Measurements from ENCODE around the gene CLTA.
"Not testable (repeated sequence)": the region's sequence is repeated elsewhere in the genome, so short reads cannot be mapped to it uniquely, and the experiment has no call there.

The CLTA gene

GRCh38 chr9:36174731-36175130 is 16.0 kb upstream of the CLTA start:
- DNase-seq (ENCODE audit: extremely low spot score): no peak
- TF ChIP-seq CTCF (IDR thresholded peaks at IDR 0.05; ENCODE audit: control extremely low read depth, extremely low read depth, low read depth, missing control alignments): no peak
- ChIA-PET POLR2A (no interaction called here), CTCF (interaction anchor here (0.9 to 3.3 kb wide), 5 partner anchors 8 to 72 kb away, joined by 3 to 15 read pairs (median 5); partner anchors contain the start of gene CLTA)

DNA sequence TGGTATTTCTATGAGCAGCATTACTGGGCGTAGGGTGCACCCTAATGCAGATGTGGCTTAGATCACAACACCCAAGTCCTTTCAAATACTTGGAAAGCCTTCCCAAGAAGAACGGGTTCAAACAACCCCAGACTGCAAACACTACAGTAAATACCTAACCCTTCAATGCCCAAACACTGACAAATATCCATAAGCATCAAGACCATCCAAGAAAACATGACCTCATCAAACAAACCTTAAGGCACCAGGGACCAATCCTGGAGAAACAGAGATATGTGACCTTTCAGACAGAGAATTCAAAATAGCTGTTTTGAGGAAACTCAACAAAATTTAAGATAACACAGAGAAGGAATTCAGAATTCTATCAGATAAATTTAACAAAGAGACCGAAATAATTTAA is 15.5 kb upstream of the CLTA start:
- POLR2A ChIA-PET; DNase-seq (ENCODE audit: extremely low spot score): not testable (repeated sequence)
- CTCF ChIA-PET: interaction anchor here (0.9 to 3.3 kb wide), 5 partner anchors 8 to 73 kb away, joined by 3 to 17 read pairs (median 10); partner anchors contain the start of gene CLTA

DNA sequence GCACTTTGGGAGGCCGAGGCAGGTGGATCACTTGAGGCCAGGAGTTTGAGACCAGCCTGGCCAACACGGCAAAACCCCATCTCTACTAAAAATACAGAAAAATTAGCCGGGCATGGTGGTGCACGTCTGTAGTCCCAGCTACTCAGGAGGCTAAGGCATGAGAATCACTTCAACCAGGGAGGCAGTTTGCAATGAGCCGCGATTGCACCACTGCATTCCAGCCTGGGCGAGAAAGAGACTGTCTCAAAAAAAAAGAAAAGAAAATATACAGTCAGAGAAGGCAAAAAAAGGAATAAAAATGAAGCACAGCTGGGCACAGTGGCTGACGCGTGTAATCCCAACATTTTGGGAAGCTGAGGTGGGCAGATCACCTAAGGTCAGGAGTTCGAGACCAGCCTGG is 14.2 kb upstream of the CLTA start:
- POLR2A ChIA-PET: not testable (repeated sequence)
- CTCF ChIA-PET: interaction anchor here (0.9 to 3.3 kb wide), 5 partner anchors 9 to 74 kb away, joined by 3 to 17 read pairs (median 3); partner anchors contain the start of gene CLTA

GRCh38 chr9:36177571-36177970 is 13.2 kb upstream of the CLTA start:
- CTCF ChIA-PET: interaction anchor here (0.8 to 3.3 kb wide), 6 partner anchors 11 to 75 kb away, joined by 3 to 17 read pairs (median 4); partner anchors contain the start of gene CLTA
- POLR2A ChIA-PET: no interaction called here
- TF ChIP-seq CTCF (IDR thresholded peaks at IDR 0.05; ENCODE audit: control extremely low read depth, extremely low read depth, low read depth, missing control alignments): no peak
- no peak for DNase-seq (ENCODE audit: extremely low spot score)

More for the DNA sequence above, 14.2 kb upstream of the CLTA start:
- not testable (repeated sequence) for DNase-seq (ENCODE audit: extremely low spot score)

DNA sequence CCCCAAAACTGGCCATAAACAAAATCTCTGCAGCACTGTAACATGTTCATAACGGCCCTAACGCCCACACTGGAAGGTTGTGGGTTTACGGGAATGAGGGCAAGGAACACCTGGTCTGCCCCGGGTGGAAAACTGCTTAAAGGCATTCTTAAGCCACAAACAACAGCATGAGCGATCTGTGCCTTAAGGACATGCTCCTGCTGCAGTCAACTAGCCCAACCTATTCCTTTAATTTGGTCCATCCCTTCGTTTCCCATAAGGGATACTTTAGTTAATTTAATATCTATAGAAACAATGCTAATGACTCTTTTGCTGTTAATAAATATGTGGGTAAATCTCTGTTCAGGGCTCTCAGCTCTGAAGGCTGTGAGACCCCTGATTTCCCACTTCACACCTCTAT is 10.5 kb upstream of the CLTA start:
- CTCF ChIA-PET: interaction anchor here (2.8 kb wide), 1 partner anchor 10 kb away, joined by 11 read pairs; the partner anchor contains the start of gene CLTA
- POLR2A ChIA-PET; DNase-seq (ENCODE audit: extremely low spot score): not testable (repeated sequence)

DNA sequence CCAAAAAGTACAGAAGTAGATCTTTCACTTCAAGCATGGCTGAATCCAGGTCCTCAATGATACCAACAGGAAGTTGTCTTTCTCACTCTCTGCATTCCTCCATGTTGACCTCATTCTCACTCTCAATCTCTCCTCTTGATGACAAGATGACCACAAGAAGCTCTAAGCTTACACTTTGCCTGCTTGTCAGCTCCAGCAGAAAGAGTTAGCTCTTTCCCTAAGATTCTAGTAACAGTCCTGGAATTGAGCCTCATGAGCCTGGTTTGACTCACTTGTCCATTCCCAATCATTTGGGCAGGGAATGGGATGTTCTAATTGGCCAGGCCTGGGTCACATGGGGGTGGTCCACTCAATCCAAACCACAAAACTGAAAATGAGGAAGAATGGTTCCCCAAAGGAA is 3.3 kb upstream of the CLTA start:
- TF ChIP-seq CTCF (IDR thresholded peaks at IDR 0.05; ENCODE audit: control extremely low read depth, extremely low read depth, low read depth, missing control alignments): no peak
- DNase-seq (ENCODE audit: extremely low spot score): no peak
- CTCF ChIA-PET: interaction anchor here (0.8 to 1.0 kb wide), 2 partner anchors 141 to 1071 kb away, joined by 3 to 5 read pairs; no protein-coding TSS in a partner anchor
- POLR2A ChIA-PET: no interaction called here

- DNase-seq (ENCODE audit: extremely low spot score): no peak
- ChIA-PET POLR2A (no interaction called here), CTCF (interaction anchor here (1.0 to 5.2 kb wide), 4 partner anchors 11 to 1071 kb away, joined by 3 to 44 read pairs (median 19); no protein-coding TSS in a partner anchor)
- TF ChIP-seq CTCF (IDR thresholded peaks at IDR 0.05; ENCODE audit: control extremely low read depth, extremely low read depth, low read depth, missing control alignments): no peak
These were observed 2.5 kb upstream of the CLTA start for GRCh38 chr9:36188212-36188611.

DNA sequence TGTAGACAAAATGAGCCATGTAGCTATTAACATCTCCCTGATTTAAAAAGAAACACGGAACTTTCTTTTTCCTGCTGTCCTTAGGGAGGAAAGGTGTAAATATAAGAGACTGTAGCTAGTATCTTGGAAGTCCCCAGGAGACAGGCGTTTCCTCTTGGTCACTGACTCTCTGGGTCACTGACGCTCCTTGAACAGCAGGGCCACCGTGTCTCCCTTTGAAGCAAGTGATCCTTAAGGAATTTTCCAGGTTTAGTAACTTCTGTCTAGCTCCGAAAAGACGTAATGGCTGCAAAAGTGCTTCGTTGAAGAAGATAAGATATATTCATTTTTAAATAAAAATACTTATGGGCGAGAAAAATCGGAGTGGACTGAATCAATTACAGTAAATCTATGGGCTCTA is 745 bp upstream of the CLTA start:
- CTCF ChIA-PET: interaction anchor here (0.7 to 5.5 kb wide), 27 partner anchors 9 to 1222 kb away, joined by 3 to 44 read pairs (median 5); partner anchors contain the start of gene CCIN
- TF ChIP-seq CTCF (IDR thresholded peaks at IDR 0.05; ENCODE audit: control extremely low read depth, extremely low read depth, low read depth, missing control alignments): no peak
- POLR2A ChIA-PET: interaction anchor here (0.5 to 1.8 kb wide), 9 partner anchors 16 to 437 kb away, joined by 3 to 8 read pairs (median 4); partner anchors contain the start of gene GNE
- no peak for DNase-seq (ENCODE audit: extremely low spot score)
